GM23338 (cell line): ENCODE results near the gene COPE. TPM values are rescaled to one million over a fixed set of nuclear protein-coding genes. Genes with fewer than 3 reads are reported as not detected.

Source experiments
- ATAC-seq: fragments of 200-7000 bp; cut with Tn5 transposase; 3 replicates; pipeline ENCODE4 v1.9.1; 2020
- DNase-seq: peaks from one replicate; pipeline ENCODE4 v3.0.0-alpha.2; 2015; ENCODE audit warnings: low spot score
- H2AFZ ChIP-seq: fragments of 200-600 bp; sonication (generic); 2 replicates; pipeline ENCODE4 v1.8.0; 2016; ENCODE audit warnings: antibody characterized with exemption, mild to moderate bottlenecking, moderate library complexity
- H3F3A ChIP-seq: fragments of 200-600 bp; sonication (generic); replicated peaks from 2 replicates; pipeline ENCODE4 v1.8.0; 2017; ENCODE audit warnings: antibody characterized with exemption, mixed run types, low read depth
- H3K27ac ChIP-seq: fragments of 200-600 bp; sonication (generic); 2 replicates; pipeline ENCODE4 v1.6.1; 2016; ENCODE audit warnings: low read depth
- H3K27me3 ChIP-seq: fragments of 200-600 bp; sonication (generic); 2 replicates; pipeline ENCODE4 v1.8.0; 2016; ENCODE audit warnings: mild to moderate bottlenecking, mixed run types, moderate library complexity; ENCODE audit not compliant: insufficient read depth
- H3K36me3 ChIP-seq: fragments of 200-600 bp; sonication (generic); 2 replicates; pipeline ENCODE4 v1.8.0; 2016; ENCODE audit warnings: mild to moderate bottlenecking; ENCODE audit not compliant: insufficient read depth
- H3K4me1 ChIP-seq: fragments of 200-600 bp; sonication (generic); 2 replicates; pipeline ENCODE4 v1.8.0; 2016; ENCODE audit warnings: mild to moderate bottlenecking, moderate library complexity; ENCODE audit not compliant: insufficient read depth
- H3K4me2 ChIP-seq: fragments of 200-600 bp; sonication (generic); 2 replicates; pipeline ENCODE4 v1.7.1; 2017; ENCODE audit warnings: mixed run types
- H3K4me3 ChIP-seq: fragments of 200-600 bp; sonication (generic); 2 replicates; pipeline ENCODE4 v1.6.1; 2016; ENCODE audit warnings: mixed run types
- H3K79me2 ChIP-seq: fragments of 200-600 bp; sonication (generic); replicated peaks from 2 replicates; pipeline ENCODE4 v1.8.0; 2017; ENCODE audit warnings: mild to moderate bottlenecking; ENCODE audit not compliant: insufficient read depth
- H3K9me2 ChIP-seq: fragments of 200-600 bp; sonication (generic); 2 replicates; pipeline ENCODE4 v1.8.0; 2017; ENCODE audit not compliant: insufficient read depth
- H4K20me1 ChIP-seq: fragments of 200-600 bp; sonication (generic); replicated peaks from 2 replicates; pipeline ENCODE4 v1.8.0; 2017; ENCODE audit warnings: mild to moderate bottlenecking; ENCODE audit not compliant: insufficient read depth
- H3K27ac Mint-ChIP-seq: 2 replicates; pipeline ENCODE4 v1.8.0; 2020; ENCODE audit warnings: inconsistent platforms, mild to moderate bottlenecking, moderate library complexity, mixed read lengths
- H3K27me3 Mint-ChIP-seq: 3 replicates; pipeline ENCODE4 v1.8.0; 2022; ENCODE audit warnings: low read depth, mild to moderate bottlenecking, moderate library complexity, mixed read lengths, inconsistent platforms; ENCODE audit not compliant: insufficient read depth, poor library complexity
- H3K36me3 Mint-ChIP-seq: 3 replicates; pipeline ENCODE4 v1.8.0; 2021; ENCODE audit warnings: low read depth, mild to moderate bottlenecking, inconsistent platforms, moderate library complexity, mixed read lengths
- H3K4me1 Mint-ChIP-seq: 3 replicates; pipeline ENCODE4 v1.8.0; 2020; ENCODE audit warnings: mild to moderate bottlenecking, inconsistent platforms, mixed read lengths
- H3K4me3 Mint-ChIP-seq: 3 replicates; pipeline ENCODE4 v1.8.0; 2021; ENCODE audit warnings: moderate library complexity, mild to moderate bottlenecking, inconsistent platforms, mixed read lengths
- H3K9me3 Mint-ChIP-seq: 3 replicates; pipeline ENCODE4 v1.8.0; 2020; ENCODE audit warnings: moderate library complexity, mild to moderate bottlenecking, inconsistent platforms, mixed read lengths
- CREB1 ChIP-seq: fragments of 250-450 bp; sonication (Bioruptor Pico); IDR thresholded peaks from 2 replicates; pipeline ENCODE4 v1.5.0; 2020; ENCODE audit warnings: low read depth, mild to moderate bottlenecking, moderate library complexity
- EZH2 ChIP-seq: fragments of 200-600 bp; sonication (generic); IDR thresholded peaks from one replicate; pipeline ENCODE4 v1.8.0; 2017; ENCODE audit warnings: antibody characterized with exemption, mild to moderate bottlenecking, low read depth; ENCODE audit not compliant: unreplicated experiment
- NANOG ChIP-seq: IDR thresholded peaks from 2 replicates; pipeline ENCODE4 v1.6.1; 2016; ENCODE audit warnings: antibody characterized with exemption, borderline replicate concordance
- STAT1 ChIP-seq: IDR thresholded peaks from one replicate; pipeline ENCODE4 v1.6.1; 2016; ENCODE audit warnings: antibody characterized with exemption; ENCODE audit not compliant: unreplicated experiment
- ZNF114 ChIP-seq: fragments of 250-450 bp; sonication (Bioruptor Pico); IDR thresholded peaks from 2 replicates; pipeline ENCODE4 v1.5.0; 2020; ENCODE audit warnings: mild to moderate bottlenecking, moderate library complexity
- ZNF331 ChIP-seq: fragments of 250-450 bp; sonication (Bioruptor Pico); IDR thresholded peaks from 2 replicates; pipeline ENCODE4 v1.5.0; 2020; ENCODE audit warnings: low read depth, mild to moderate bottlenecking, moderate library complexity
- polyA plus RNA-seq: library from polyadenylated mRNA; unstranded; fragments of >200 nt; fragmentation: Nextera tagmentation; extraction: Ambion mirVana; gene quantifications from 2 replicates; pipeline ENCODE4 v1.2.1, GENCODE V29; 2016
- total RNA-seq: library from RNA; depleted of rRNA; stranded (reverse); fragments of >200 nt; shearing (Covaris generic); gene quantifications from 2 replicates; pipeline ENCODE4 v1.2.3, GENCODE V29; 2014
- TF ChIP-seq, protein P1 (sequence below), 2 experiments: fragments of 200-600 bp in 1 of 2; sonication (generic) in 1 of 2; conservative IDR thresholded peaks; 2 replicates each; pipeline versions ENCODE4 v1.5.1 to v1.6.1; 2016 to 2017; ENCODE audit warnings: antibody characterized with exemption in 2 of 2, low read depth in 2 of 2, mild to moderate bottlenecking in 2 of 2, moderate library complexity in 1 of 2
- TF ChIP-seq, protein P2 (sequence below): fragments of 250-450 bp; sonication (Bioruptor Pico); IDR thresholded peaks from 2 replicates; pipeline ENCODE4 v1.5.0; 2020; ENCODE audit warnings: mild to moderate bottlenecking, moderate library complexity
- TF ChIP-seq, protein P3 (sequence below): IDR thresholded peaks from one replicate; pipeline ENCODE4 v1.6.1; 2018; ENCODE audit warnings: antibody characterized with exemption; ENCODE audit not compliant: unreplicated experiment

COPE gene
- total and polyA plus RNA-seq, 2 experiments from 2014 or later = 263 TPM

DNA sequence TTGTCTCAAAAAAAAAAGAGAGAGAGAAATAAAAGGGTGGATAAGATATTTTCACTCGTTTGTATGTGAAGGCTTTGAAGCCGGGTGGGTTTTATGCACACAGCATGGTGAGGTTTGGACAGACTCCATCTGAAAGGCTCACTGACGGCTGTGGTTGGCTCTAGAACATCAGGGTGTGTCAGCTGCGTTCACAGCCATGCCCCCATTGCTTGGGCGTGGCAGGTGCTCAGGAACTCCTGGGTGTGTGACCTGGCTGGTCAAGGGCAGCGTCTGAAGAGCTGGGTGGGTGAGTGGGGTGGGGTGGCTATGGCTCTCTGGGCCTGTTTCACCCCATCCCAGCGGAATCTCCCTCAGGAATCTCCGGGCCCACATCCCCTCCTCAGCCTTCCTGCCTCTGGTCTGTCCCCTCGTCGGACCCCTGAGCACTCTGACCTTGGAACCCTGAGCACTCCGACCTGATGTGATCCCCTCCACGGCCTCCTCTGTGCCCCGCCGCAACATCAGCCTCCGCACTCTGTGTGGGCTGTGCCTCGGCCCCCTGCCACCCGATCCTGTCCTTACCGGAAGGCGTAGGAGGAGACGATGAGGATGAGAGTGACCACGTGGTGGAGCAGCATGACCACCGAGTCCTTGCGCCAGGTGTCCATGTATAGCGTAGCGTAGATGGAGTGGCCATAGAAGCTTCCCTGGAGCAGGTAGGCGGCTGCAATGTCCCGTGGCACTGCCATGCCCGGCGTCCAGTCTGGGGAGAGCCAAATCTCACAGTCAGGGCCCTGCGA lies 35.5 kb downstream of the COPE start:
- no peak overlapping the region for H3K27ac Mint-ChIP-seq
- Histone ChIP-seq H3K36me3 (no peaks in the 10 kb centered on the region), H2AFZ (no peak overlapping the region), H3K4me1 (no peaks in the 10 kb centered on the region), H3F3A (no peaks in the 10 kb centered on the region; the same call in 1 of the 2 replicates), H3K27me3 (no peaks in the 10 kb centered on the region), H3K4me3 (no peak overlapping the region), H3K79me2 (no peaks in the 10 kb centered on the region), H4K20me1 (0 out of 2 replicates have a peak, but pooled peaks cover 8% of the 10 kb centered on the region), H3K9me2 (no peaks in the 10 kb centered on the region), H3K27ac (no peak overlapping the region), H3K4me2 (no peak overlapping the region)
- no peak for ATAC-seq
- H3K27me3 Mint-ChIP-seq = peaks cover 9% of the 10 kb centered on the region
- no peaks in the 10 kb centered on the region for H3K9me3 Mint-ChIP-seq
- H3K36me3 Mint-ChIP-seq = peaks cover 44% of the 10 kb centered on the region
- no peak overlapping the region; the same call in 2 of the 3 replicates for H3K4me3 Mint-ChIP-seq
- no peaks in the 10 kb centered on the region for H3K4me1 Mint-ChIP-seq
- DNase-seq = no peak
- TF ChIP-seq, protein P1, sequence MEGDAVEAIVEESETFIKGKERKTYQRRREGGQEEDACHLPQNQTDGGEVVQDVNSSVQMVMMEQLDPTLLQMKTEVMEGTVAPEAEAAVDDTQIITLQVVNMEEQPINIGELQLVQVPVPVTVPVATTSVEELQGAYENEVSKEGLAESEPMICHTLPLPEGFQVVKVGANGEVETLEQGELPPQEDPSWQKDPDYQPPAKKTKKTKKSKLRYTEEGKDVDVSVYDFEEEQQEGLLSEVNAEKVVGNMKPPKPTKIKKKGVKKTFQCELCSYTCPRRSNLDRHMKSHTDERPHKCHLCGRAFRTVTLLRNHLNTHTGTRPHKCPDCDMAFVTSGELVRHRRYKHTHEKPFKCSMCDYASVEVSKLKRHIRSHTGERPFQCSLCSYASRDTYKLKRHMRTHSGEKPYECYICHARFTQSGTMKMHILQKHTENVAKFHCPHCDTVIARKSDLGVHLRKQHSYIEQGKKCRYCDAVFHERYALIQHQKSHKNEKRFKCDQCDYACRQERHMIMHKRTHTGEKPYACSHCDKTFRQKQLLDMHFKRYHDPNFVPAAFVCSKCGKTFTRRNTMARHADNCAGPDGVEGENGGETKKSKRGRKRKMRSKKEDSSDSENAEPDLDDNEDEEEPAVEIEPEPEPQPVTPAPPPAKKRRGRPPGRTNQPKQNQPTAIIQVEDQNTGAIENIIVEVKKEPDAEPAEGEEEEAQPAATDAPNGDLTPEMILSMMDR (conservative IDR thresholded peaks at IDR 0.05; ENCODE audit: low read depth in 2 of 2) = peak in 1 of 2 experiments; percentile 45; a peak in 2 of 4 replicates
- no peak for TF ChIP-seq ZNF331
- no peak for TF ChIP-seq EZH2
- no peak for TF ChIP-seq ZNF114 (CRISPR knock-in tag)

DNA sequence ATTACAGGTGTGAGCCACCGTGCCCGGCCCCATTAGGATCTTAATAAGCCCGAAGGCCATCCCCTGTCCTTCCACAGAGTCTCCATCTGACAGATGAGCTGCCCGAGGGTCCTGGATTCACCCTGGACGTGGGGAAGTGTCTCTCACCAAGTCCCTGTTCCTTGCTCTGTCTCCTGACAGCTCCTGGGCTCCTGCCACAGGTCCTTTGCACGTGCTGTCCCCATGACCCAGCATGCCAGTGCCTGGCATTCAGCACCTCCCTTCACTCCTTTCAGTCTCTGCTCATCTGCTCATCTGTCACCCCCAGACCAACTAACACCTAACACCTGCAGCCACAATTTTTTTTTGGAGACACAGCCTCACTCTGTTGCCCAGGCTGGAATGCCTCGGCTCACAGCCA lies 37.7 kb downstream of the COPE start:
- H3K27me3 ChIP-seq = no peaks in the 10 kb centered on the region
- no peak overlapping the region for H3K27ac ChIP-seq
- no peaks in the 10 kb centered on the region; the same call in 1 of the 2 replicates for H3F3A ChIP-seq
- Mint-ChIP-seq H3K4me3 (no peak overlapping the region), H3K36me3 (peaks cover 56% of the 10 kb centered on the region), H3K27ac (no peak overlapping the region), H3K9me3 (no peaks in the 10 kb centered on the region; the same call in 2 of the 3 replicates), H3K4me1 (no peaks in the 10 kb centered on the region), H3K27me3 (peaks cover 11% of the 10 kb centered on the region)
- H4K20me1 ChIP-seq = 0 out of 2 replicates have a peak, but pooled peaks cover 3% of the 10 kb centered on the region
- no peaks in the 10 kb centered on the region for H3K36me3 ChIP-seq
- no peaks in the 10 kb centered on the region for H3K79me2 ChIP-seq
- H3K4me2 ChIP-seq = no peak overlapping the region
- DNase-seq (no peak), ATAC-seq (no peak)
- H3K4me3 ChIP-seq = no peak overlapping the region
- H3K9me2 ChIP-seq = no peaks in the 10 kb centered on the region
- H2AFZ ChIP-seq = no peak overlapping the region
- no peaks in the 10 kb centered on the region for H3K4me1 ChIP-seq
- TF ChIP-seq EZH2 = no peak
- TF ChIP-seq, protein P2, sequence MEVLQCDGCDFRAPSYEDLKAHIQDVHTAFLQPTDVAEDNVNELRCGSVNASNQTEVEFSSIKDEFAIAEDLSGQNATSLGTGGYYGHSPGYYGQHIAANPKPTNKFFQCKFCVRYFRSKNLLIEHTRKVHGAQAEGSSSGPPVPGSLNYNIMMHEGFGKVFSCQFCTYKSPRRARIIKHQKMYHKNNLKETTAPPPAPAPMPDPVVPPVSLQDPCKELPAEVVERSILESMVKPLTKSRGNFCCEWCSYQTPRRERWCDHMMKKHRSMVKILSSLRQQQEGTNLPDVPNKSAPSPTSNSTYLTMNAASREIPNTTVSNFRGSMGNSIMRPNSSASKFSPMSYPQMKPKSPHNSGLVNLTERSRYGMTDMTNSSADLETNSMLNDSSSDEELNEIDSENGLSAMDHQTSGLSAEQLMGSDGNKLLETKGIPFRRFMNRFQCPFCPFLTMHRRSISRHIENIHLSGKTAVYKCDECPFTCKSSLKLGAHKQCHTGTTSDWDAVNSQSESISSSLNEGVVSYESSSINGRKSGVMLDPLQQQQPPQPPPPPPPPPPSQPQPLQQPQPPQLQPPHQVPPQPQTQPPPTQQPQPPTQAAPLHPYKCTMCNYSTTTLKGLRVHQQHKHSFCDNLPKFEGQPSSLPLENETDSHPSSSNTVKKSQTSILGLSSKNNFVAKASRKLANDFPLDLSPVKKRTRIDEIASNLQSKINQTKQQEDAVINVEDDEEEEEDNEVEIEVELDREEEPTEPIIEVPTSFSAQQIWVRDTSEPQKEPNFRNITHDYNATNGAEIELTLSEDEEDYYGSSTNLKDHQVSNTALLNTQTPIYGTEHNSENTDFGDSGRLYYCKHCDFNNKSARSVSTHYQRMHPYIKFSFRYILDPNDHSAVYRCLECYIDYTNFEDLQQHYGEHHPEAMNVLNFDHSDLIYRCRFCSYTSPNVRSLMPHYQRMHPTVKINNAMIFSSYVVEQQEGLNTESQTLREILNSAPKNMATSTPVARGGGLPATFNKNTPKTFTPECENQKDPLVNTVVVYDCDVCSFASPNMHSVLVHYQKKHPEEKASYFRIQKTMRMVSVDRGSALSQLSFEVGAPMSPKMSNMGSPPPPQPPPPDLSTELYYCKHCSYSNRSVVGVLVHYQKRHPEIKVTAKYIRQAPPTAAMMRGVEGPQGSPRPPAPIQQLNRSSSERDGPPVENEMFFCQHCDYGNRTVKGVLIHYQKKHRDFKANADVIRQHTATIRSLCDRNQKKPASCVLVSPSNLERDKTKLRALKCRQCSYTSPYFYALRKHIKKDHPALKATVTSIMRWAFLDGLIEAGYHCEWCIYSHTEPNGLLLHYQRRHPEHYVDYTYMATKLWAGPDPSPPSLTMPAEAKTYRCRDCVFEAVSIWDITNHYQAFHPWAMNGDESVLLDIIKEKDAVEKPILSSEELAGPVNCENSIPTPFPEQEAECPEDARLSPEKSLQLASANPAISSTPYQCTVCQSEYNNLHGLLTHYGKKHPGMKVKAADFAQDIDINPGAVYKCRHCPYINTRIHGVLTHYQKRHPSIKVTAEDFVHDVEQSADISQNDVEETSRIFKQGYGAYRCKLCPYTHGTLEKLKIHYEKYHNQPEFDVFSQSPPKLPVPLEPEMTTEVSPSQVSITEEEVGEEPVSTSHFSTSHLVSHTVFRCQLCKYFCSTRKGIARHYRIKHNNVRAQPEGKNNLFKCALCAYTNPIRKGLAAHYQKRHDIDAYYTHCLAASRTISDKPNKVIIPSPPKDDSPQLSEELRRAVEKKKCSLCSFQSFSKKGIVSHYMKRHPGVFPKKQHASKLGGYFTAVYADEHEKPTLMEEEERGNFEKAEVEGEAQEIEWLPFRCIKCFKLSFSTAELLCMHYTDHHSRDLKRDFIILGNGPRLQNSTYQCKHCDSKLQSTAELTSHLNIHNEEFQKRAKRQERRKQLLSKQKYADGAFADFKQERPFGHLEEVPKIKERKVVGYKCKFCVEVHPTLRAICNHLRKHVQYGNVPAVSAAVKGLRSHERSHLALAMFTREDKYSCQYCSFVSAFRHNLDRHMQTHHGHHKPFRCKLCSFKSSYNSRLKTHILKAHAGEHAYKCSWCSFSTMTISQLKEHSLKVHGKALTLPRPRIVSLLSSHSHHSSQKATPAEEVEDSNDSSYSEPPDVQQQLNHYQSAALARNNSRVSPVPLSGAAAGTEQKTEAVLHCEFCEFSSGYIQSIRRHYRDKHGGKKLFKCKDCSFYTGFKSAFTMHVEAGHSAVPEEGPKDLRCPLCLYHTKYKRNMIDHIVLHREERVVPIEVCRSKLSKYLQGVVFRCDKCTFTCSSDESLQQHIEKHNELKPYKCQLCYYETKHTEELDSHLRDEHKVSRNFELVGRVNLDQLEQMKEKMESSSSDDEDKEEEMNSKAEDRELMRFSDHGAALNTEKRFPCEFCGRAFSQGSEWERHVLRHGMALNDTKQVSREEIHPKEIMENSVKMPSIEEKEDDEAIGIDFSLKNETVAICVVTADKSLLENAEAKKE (CRISPR knock-in tag) = no peak
- no peak for TF ChIP-seq ZNF114 (CRISPR knock-in tag)
- TF ChIP-seq, protein P3, sequence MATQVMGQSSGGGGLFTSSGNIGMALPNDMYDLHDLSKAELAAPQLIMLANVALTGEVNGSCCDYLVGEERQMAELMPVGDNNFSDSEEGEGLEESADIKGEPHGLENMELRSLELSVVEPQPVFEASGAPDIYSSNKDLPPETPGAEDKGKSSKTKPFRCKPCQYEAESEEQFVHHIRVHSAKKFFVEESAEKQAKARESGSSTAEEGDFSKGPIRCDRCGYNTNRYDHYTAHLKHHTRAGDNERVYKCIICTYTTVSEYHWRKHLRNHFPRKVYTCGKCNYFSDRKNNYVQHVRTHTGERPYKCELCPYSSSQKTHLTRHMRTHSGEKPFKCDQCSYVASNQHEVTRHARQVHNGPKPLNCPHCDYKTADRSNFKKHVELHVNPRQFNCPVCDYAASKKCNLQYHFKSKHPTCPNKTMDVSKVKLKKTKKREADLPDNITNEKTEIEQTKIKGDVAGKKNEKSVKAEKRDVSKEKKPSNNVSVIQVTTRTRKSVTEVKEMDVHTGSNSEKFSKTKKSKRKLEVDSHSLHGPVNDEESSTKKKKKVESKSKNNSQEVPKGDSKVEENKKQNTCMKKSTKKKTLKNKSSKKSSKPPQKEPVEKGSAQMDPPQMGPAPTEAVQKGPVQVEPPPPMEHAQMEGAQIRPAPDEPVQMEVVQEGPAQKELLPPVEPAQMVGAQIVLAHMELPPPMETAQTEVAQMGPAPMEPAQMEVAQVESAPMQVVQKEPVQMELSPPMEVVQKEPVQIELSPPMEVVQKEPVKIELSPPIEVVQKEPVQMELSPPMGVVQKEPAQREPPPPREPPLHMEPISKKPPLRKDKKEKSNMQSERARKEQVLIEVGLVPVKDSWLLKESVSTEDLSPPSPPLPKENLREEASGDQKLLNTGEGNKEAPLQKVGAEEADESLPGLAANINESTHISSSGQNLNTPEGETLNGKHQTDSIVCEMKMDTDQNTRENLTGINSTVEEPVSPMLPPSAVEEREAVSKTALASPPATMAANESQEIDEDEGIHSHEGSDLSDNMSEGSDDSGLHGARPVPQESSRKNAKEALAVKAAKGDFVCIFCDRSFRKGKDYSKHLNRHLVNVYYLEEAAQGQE = no peak
- TF ChIP-seq STAT1 = no peak
- TF ChIP-seq CREB1 (CRISPR knock-in tag) = no peak
- no peak for TF ChIP-seq ZNF331
- no peak for TF ChIP-seq NANOG
